ENCODE results near the gene TKT. TPM values are rescaled to one million over a fixed set of nuclear protein-coding genes. Genes with fewer than 3 reads are reported as not detected.

TKT gene
- total RNA-seq, 1 experiment from 2014 or later, result 339 TPM

GRCh38 chr3:53260286-53260785 lies 4.5 kb upstream of the TKT start:
- no peak overlapping the region for H3K4me3 Mint-ChIP-seq (ENCODE audit: unreplicated experiment)
- H3K9me3 ChIP-seq, result no peaks in the 10 kb centered on the region
- no peaks in the 10 kb centered on the region for H3K27me3 ChIP-seq (replicated peaks; ENCODE audit: control insufficient read depth, insufficient read depth, low read length)
- CTCF ChIA-PET, result no interaction called here
- no peaks in the 10 kb centered on the region for H3K36me3 ChIP-seq (ENCODE audit: control insufficient read depth, insufficient read depth, low read length)
- no peak overlapping the region for H3K27ac Mint-ChIP-seq (ENCODE audit: unreplicated experiment)
- no peak overlapping the region for H3K4me3 ChIP-seq (ENCODE audit: low read depth, low read length)
- intact Hi-C loops (cut with micrococcal nuclease; ENCODE audit: unreplicated experiment), result no loop called here
- H3K9me3 Mint-ChIP-seq (ENCODE audit: unreplicated experiment), result no peaks in the 10 kb centered on the region
- H3K36me3 Mint-ChIP-seq (ENCODE audit: insufficient read depth, unreplicated experiment), result peaks cover 8% of the 10 kb centered on the region
- POLR2A ChIA-PET, result no interaction called here
- no TSS peak for BruUV-seq (replicated peaks)
- peaks cover 14% of the 10 kb centered on the region for H3K4me1 Mint-ChIP-seq (ENCODE audit: low read depth, unreplicated experiment)
- no peak for DNase-seq
- H3K27me3 Mint-ChIP-seq (ENCODE audit: insufficient read depth, unreplicated experiment), result no peaks in the 10 kb centered on the region
- peaks cover 11% of the 10 kb centered on the region; the same call in 1 of the 2 replicates for H3K4me1 ChIP-seq
- no peak for TF ChIP-seq CTCF (IDR thresholded peaks at IDR 0.05; ENCODE audit: insufficient read depth in 1 of 2, low read depth in 1 of 2, low read length in 1 of 2, severe bottlenecking in 1 of 2, unreplicated experiment in 1 of 2)

GRCh38 chr3:53259427-53260259 lies 3.8 kb upstream of the TKT start:
- Mint-ChIP-seq H3K27me3 (ENCODE audit: insufficient read depth, unreplicated experiment) (no peaks in the 10 kb centered on the region), H3K9me3 (ENCODE audit: unreplicated experiment) (no peaks in the 10 kb centered on the region), H3K27ac (ENCODE audit: unreplicated experiment) (no peak overlapping the region), H3K4me3 (ENCODE audit: unreplicated experiment) (no peak overlapping the region), H3K4me1 (ENCODE audit: low read depth, unreplicated experiment) (peaks cover 14% of the 10 kb centered on the region), H3K36me3 (ENCODE audit: insufficient read depth, unreplicated experiment) (peaks cover 15% of the 10 kb centered on the region)
- H3K36me3 ChIP-seq (ENCODE audit: control insufficient read depth, insufficient read depth, low read length), result no peaks in the 10 kb centered on the region
- peaks cover 11% of the 10 kb centered on the region; the same call in 1 of the 2 replicates for H3K4me1 ChIP-seq
- TF ChIP-seq CTCF (IDR thresholded peaks at IDR 0.05; ENCODE audit: insufficient read depth in 1 of 2, low read depth in 1 of 2, low read length in 1 of 2, severe bottlenecking in 1 of 2, unreplicated experiment in 1 of 2), result no peak
- intact Hi-C loops (cut with micrococcal nuclease; ENCODE audit: unreplicated experiment), result no loop called here
- no peaks in the 10 kb centered on the region for H3K27me3 ChIP-seq (replicated peaks; ENCODE audit: control insufficient read depth, insufficient read depth, low read length)
- ChIA-PET POLR2A (interaction anchor here (0.5 to 0.9 kb wide), 2 partner anchors 10 to 47 kb away, joined by 3 read pairs; no protein-coding TSS in a partner anchor), CTCF (no interaction called here)
- no peaks in the 10 kb centered on the region for H3K9me3 ChIP-seq
- no peak for DNase-seq
- H3K4me3 ChIP-seq (ENCODE audit: low read depth, low read length), result no peak overlapping the region
- BruUV-seq (replicated peaks), result no TSS peak

GRCh38 chr3:53258600-53259426 lies 3.0 kb upstream of the TKT start:
- no peaks in the 10 kb centered on the region for H3K27me3 ChIP-seq (replicated peaks; ENCODE audit: control insufficient read depth, insufficient read depth, low read length)
- H3K4me1 ChIP-seq, result peaks cover 15% of the 10 kb centered on the region
- DNase-seq, result no peak
- intact Hi-C loops (cut with micrococcal nuclease; ENCODE audit: unreplicated experiment), result no loop called here
- H3K9me3 ChIP-seq, result no peaks in the 10 kb centered on the region
- no peaks in the 10 kb centered on the region for H3K36me3 ChIP-seq (ENCODE audit: control insufficient read depth, insufficient read depth, low read length)
- no peak overlapping the region for H3K27ac Mint-ChIP-seq (ENCODE audit: unreplicated experiment)
- ChIA-PET CTCF (no interaction called here), POLR2A (interaction anchor here (0.5 to 0.9 kb wide), 2 partner anchors 11 to 48 kb away, joined by 3 read pairs; no protein-coding TSS in a partner anchor)
- H3K4me1 Mint-ChIP-seq (ENCODE audit: low read depth, unreplicated experiment), result peaks cover 14% of the 10 kb centered on the region
- BruUV-seq (replicated peaks), result no TSS peak
- H3K27me3 Mint-ChIP-seq (ENCODE audit: insufficient read depth, unreplicated experiment), result no peaks in the 10 kb centered on the region
- peaks cover 15% of the 10 kb centered on the region for H3K36me3 Mint-ChIP-seq (ENCODE audit: insufficient read depth, unreplicated experiment)
- no peak overlapping the region for H3K4me3 ChIP-seq (ENCODE audit: low read depth, low read length)
- no peak for TF ChIP-seq CTCF (IDR thresholded peaks at IDR 0.05; ENCODE audit: insufficient read depth in 1 of 2, low read depth in 1 of 2, low read length in 1 of 2, severe bottlenecking in 1 of 2, unreplicated experiment in 1 of 2)
- H3K4me3 Mint-ChIP-seq (ENCODE audit: unreplicated experiment), result no peak overlapping the region
- H3K9me3 Mint-ChIP-seq (ENCODE audit: unreplicated experiment), result no peaks in the 10 kb centered on the region

Measured in Caco-2 (cell line).